MM.1S (cell line): ENCODE measurements around the gene GABBR1.

Source experiments
- DNase-seq: peaks from one replicate; pipeline ENCODE4 v3.0.0-alpha.2; 2015
- H2AFZ ChIP-seq: fragments of 300-600 bp; sonication (generic); 2 replicates; pipeline ENCODE4 v1.6.0; 2016; ENCODE audit warnings: antibody characterized with exemption, low read length
- H3F3A ChIP-seq: fragments of 300-600 bp; sonication (generic); 2 replicates; pipeline ENCODE4 v1.6.1; 2016; ENCODE audit warnings: mild to moderate bottlenecking, antibody characterized with exemption, low read length, moderate library complexity, mixed read lengths; ENCODE audit not compliant: insufficient read depth
- H3K27ac ChIP-seq: fragments of 300-600 bp; sonication (generic); 2 replicates; pipeline ENCODE4 v1.5.1; 2016; ENCODE audit warnings: mild to moderate bottlenecking, low read length
- H3K27me3 ChIP-seq: fragments of 300-600 bp; sonication (generic); replicated peaks from 2 replicates; pipeline ENCODE4 v1.6.0; 2016; ENCODE audit warnings: low read length; ENCODE audit not compliant: insufficient read depth
- H3K36me3 ChIP-seq: fragments of 300-600 bp; sonication (generic); replicated peaks from 2 replicates; pipeline ENCODE4 v1.6.1; 2016; ENCODE audit warnings: mild to moderate bottlenecking, low read length, mixed read lengths; ENCODE audit not compliant: insufficient read depth
- H3K4me1 ChIP-seq: fragments of 300-600 bp; sonication (generic); 2 replicates; pipeline ENCODE4 v1.6.1; 2016; ENCODE audit warnings: low read length, mixed read lengths
- H3K4me2 ChIP-seq: fragments of 300-600 bp; sonication (generic); 2 replicates; pipeline ENCODE4 v1.6.0; 2016; ENCODE audit warnings: low read depth, low read length
- H3K4me3 ChIP-seq: fragments of 300-600 bp; sonication (generic); 2 replicates; pipeline ENCODE4 v1.5.1; 2016; ENCODE audit warnings: low read length, mixed read lengths
- H3K79me2 ChIP-seq: fragments of 300-600 bp; sonication (generic); 2 replicates; pipeline ENCODE4 v1.6.1; 2016; ENCODE audit warnings: mixed run types, low read length, mixed read lengths
- H3K9ac ChIP-seq: fragments of 300-600 bp; sonication (generic); 2 replicates; pipeline ENCODE4 v1.6.1; 2016; ENCODE audit warnings: low read length, mixed read lengths
- H3K9me2 ChIP-seq: fragments of 300-600 bp; sonication (generic); replicated peaks from 2 replicates; pipeline ENCODE4 v1.6.1; 2016; ENCODE audit warnings: mild to moderate bottlenecking, low read length, mixed read lengths; ENCODE audit not compliant: insufficient read depth
- H3K9me3 ChIP-seq: fragments of 300-600 bp; sonication (generic); replicated peaks from 2 replicates; pipeline ENCODE4 v1.6.1; 2016; ENCODE audit warnings: mild to moderate bottlenecking, low read length, mixed read lengths; ENCODE audit not compliant: insufficient read depth
- H4K20me1 ChIP-seq: fragments of 300-600 bp; sonication (generic); 2 replicates; pipeline ENCODE4 v1.6.1; 2016; ENCODE audit warnings: mild to moderate bottlenecking, low read length, moderate library complexity, mixed read lengths; ENCODE audit not compliant: insufficient read depth
- EZH2 ChIP-seq: fragments of 300-600 bp; sonication (generic); optimal IDR thresholded peaks from 2 replicates; pipeline ENCODE3; 2017; ENCODE audit warnings: low read depth, mild to moderate bottlenecking, antibody characterized with exemption, low read length, mixed read lengths
- EZH2phosphoT487 ChIP-seq: fragments of 300-600 bp; sonication (generic); IDR thresholded peaks from 2 replicates; pipeline ENCODE4 v1.6.1; 2018; ENCODE audit warnings: antibody characterized with exemption, low read length
- TF ChIP-seq, protein P1 (sequence below): fragments of 300-600 bp; sonication (generic); IDR thresholded peaks from 2 replicates; pipeline ENCODE4 v1.5.1; 2016; ENCODE audit warnings: antibody characterized with exemption, low read length, mixed read lengths

GABBR1 gene

GRCh38 chr6:29597184-29597583 lies 35.8 kb downstream of the GABBR1 start:
- Histone ChIP-seq H3K79me2 (no peaks in the 10 kb centered on the region), H3K4me3 (no peak overlapping the region)

DNA sequence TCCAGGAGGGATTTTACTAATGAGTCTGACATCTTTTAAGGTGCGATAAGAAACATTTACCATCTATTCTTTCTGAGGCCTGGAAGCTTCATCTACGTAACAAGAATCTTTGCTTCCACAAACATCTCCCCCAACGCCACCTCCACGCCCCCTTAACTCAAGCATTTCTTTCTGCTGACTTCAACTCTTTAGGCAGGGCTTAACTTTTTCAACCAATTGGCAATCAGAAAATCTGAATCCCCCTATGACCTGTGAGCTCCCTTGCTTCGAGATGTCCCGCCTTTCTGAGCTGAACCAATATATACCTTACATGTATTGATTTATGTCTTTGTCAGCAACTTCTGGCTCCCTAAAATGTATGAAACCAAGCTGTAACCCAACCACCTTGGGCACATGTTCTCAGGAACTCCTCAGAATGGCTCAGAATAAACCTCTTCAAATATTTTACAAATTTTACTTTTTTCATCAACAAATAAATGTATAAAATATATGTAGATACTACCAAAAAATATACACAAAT lies 36.5 kb downstream of the GABBR1 start:
- Histone ChIP-seq H3K4me3 (no peak overlapping the region), H3K4me2 (no peak overlapping the region), H3K9me2 (no peaks in the 10 kb centered on the region), H3K79me2 (no peaks in the 10 kb centered on the region), H3K36me3 (no peaks in the 10 kb centered on the region), H3F3A (no peaks in the 10 kb centered on the region), H2AFZ (no peak overlapping the region), H4K20me1 (no peaks in the 10 kb centered on the region), H3K4me1 (no peaks in the 10 kb centered on the region), H3K9ac (no peak overlapping the region), H3K9me3 (no peaks in the 10 kb centered on the region), H3K27ac (no peak overlapping the region), H3K27me3 (no peaks in the 10 kb centered on the region)
- TF ChIP-seq EZH2 (no peak), EZH2phosphoT487 (no peak)
- TF ChIP-seq, protein P1, sequence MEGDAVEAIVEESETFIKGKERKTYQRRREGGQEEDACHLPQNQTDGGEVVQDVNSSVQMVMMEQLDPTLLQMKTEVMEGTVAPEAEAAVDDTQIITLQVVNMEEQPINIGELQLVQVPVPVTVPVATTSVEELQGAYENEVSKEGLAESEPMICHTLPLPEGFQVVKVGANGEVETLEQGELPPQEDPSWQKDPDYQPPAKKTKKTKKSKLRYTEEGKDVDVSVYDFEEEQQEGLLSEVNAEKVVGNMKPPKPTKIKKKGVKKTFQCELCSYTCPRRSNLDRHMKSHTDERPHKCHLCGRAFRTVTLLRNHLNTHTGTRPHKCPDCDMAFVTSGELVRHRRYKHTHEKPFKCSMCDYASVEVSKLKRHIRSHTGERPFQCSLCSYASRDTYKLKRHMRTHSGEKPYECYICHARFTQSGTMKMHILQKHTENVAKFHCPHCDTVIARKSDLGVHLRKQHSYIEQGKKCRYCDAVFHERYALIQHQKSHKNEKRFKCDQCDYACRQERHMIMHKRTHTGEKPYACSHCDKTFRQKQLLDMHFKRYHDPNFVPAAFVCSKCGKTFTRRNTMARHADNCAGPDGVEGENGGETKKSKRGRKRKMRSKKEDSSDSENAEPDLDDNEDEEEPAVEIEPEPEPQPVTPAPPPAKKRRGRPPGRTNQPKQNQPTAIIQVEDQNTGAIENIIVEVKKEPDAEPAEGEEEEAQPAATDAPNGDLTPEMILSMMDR, result no peak
- no peak for DNase-seq

More at GRCh38 chr6:29597184-29597583, 35.8 kb downstream of the GABBR1 start:
- Histone ChIP-seq H3K27me3 (no peaks in the 10 kb centered on the region), H3K4me1 (no peaks in the 10 kb centered on the region), H4K20me1 (no peaks in the 10 kb centered on the region), H3K9ac (no peak overlapping the region), H3K9me2 (no peaks in the 10 kb centered on the region), H3K4me2 (no peak overlapping the region), H3F3A (no peaks in the 10 kb centered on the region), H2AFZ (no peak overlapping the region), H3K36me3 (no peaks in the 10 kb centered on the region), H3K27ac (no peak overlapping the region), H3K9me3 (no peaks in the 10 kb centered on the region)
- no peak for TF ChIP-seq EZH2
- TF ChIP-seq, protein P1, result no peak
- no peak for TF ChIP-seq EZH2phosphoT487
- no peak for DNase-seq

- Histone ChIP-seq H3K27ac (no peak overlapping the region), H3K27me3 (no peaks in the 10 kb centered on the region), H3K9me3 (no peaks in the 10 kb centered on the region), H3K4me2 (no peak overlapping the region), H3K9ac (no peak overlapping the region), H3K9me2 (no peaks in the 10 kb centered on the region), H3K4me3 (no peak overlapping the region), H3K36me3 (no peaks in the 10 kb centered on the region), H4K20me1 (no peaks in the 10 kb centered on the region), H3K4me1 (no peaks in the 10 kb centered on the region), H3F3A (no peaks in the 10 kb centered on the region), H3K79me2 (no peaks in the 10 kb centered on the region), H2AFZ (no peak overlapping the region)
- no peak for DNase-seq
- TF ChIP-seq EZH2phosphoT487, result no peak
- TF ChIP-seq, protein P1, result no peak
- TF ChIP-seq EZH2, result no peak
Measured at GRCh38 chr6:29593199-29593855, 39.7 kb downstream of the GABBR1 start.
